HG03354 (cell line): ENCODE data around the gene CNP.
"Not testable (repeated sequence)": the region's sequence is repeated elsewhere in the genome, so short reads cannot be mapped to it uniquely, and the experiment has no call there.

Source experiments
- ATAC-seq: cut with Tn5 transposase; IDR thresholded peaks from one replicate; pipeline ENCODE4 v1.9.1; 2021; ENCODE audit warnings: mild to moderate bottlenecking; ENCODE audit not compliant: unreplicated experiment, poor library complexity, severe bottlenecking

Gene CNP

GRCh38 chr17:41998497-41998896, 31.9 kb downstream of the CNP start:
- no peak for ATAC-seq

GRCh38 chr17:42000413-42001133, 34.0 kb downstream of the CNP start:
- no peak for ATAC-seq

GRCh38 chr17:42001729-42002128, 35.1 kb downstream of the CNP start:
- no peak for ATAC-seq

GRCh38 chr17:42002175-42002791, 35.7 kb downstream of the CNP start:
- ATAC-seq, result no peak

GRCh38 chr17:42002792-42003301, 36.3 kb downstream of the CNP start:
- ATAC-seq, result no peak

GRCh38 chr17:42005166-42005565, 38.6 kb downstream of the CNP start:
- ATAC-seq, result no peak

- no peak for ATAC-seq
Observed at GRCh38 chr17:42009170-42009569, 42.6 kb downstream of the CNP start.

- not testable (repeated sequence) for ATAC-seq
Observed at GRCh38 chr17:42010266-42010680, 43.7 kb downstream of the CNP start.

- no peak for ATAC-seq
Observed at GRCh38 chr17:42010898-42011516, 44.4 kb downstream of the CNP start.

- not testable (repeated sequence) for ATAC-seq
Observed at GRCh38 chr17:42012363-42012762, 45.8 kb downstream of the CNP start.

GRCh38 chr17:42013740-42014139, 47.1 kb downstream of the CNP start:
- not testable (repeated sequence) for ATAC-seq

GRCh38 chr17:42016411-42016831, 49.8 kb downstream of the CNP start:
- no peak for ATAC-seq

GRCh38 chr17:42016941-42017865, 50.6 kb downstream of the CNP start, which contains the start of gene DNAJC7:
Gene DNAJC7, minus strand, starts transcription at chr17:42017439. Its CDS starts 23 bp downstream, at chr17:42017416.
- peak; percentile 82 for ATAC-seq

- ATAC-seq, result peak; percentile 10
Observed at GRCh38 chr17:42017866-42018200, 51.2 kb downstream of the CNP start.

- ATAC-seq, result no peak
Observed at GRCh38 chr17:42018339-42018738, 51.7 kb downstream of the CNP start.

- no peak for ATAC-seq
Observed at GRCh38 chr17:42018988-42019387, 52.4 kb downstream of the CNP start.

- peak; percentile 64 for ATAC-seq
Observed at GRCh38 chr17:42019509-42020404, 53.2 kb downstream of the CNP start, which contains the start of gene NKIRAS2. Gene NKIRAS2, plus strand, starts transcription at chr17:42020090. Its CDS starts 1,488 bp downstream, at chr17:42021578.

GRCh38 chr17:42020845-42021244, 54.2 kb downstream of the CNP start:
- not testable (repeated sequence) for ATAC-seq
